Muscle layer of duodenum (tissue), 2 donors: ENCODE measurements around the gene SCFD1.
"Not testable (repeated sequence)": the region's sequence is repeated elsewhere in the genome, so short reads cannot be mapped to it uniquely, and the experiment has no call there.

Experiments used
- H3K27ac ChIP-seq: one replicate; pipeline ENCODE4 v1.7.0; 2013; ENCODE audit warnings: mild to moderate bottlenecking, low read length
- H3K27me3 ChIP-seq: one replicate; pipeline ENCODE4 v1.7.0; 2013; ENCODE audit warnings: low read depth, mild to moderate bottlenecking, control low read depth, low read length
- H3K36me3 ChIP-seq, 2 donors: one replicate each; pipeline ENCODE4 v1.7.0; 2013; ENCODE audit warnings: low read length in 2 of 2, control low read depth in 1 of 2, mild to moderate bottlenecking in 1 of 2; ENCODE audit not compliant: insufficient read depth in 2 of 2, control insufficient read depth in 1 of 2
- H3K4me1 ChIP-seq, 2 donors: one replicate each; pipeline ENCODE4 v1.7.0; 2013; ENCODE audit warnings: low read length in 2 of 2, mild to moderate bottlenecking in 2 of 2, control low read depth in 1 of 2, moderate library complexity in 1 of 2; ENCODE audit not compliant: insufficient read depth in 2 of 2, control insufficient read depth in 1 of 2
- H3K4me3 ChIP-seq, 2 donors: one replicate each; pipeline ENCODE4 v1.7.0; 2013; ENCODE audit warnings: low read length in 2 of 2, low read depth in 1 of 2, mild to moderate bottlenecking in 1 of 2
- H3K9me3 ChIP-seq, 2 donors: one replicate each; pipeline ENCODE4 v1.7.0; 2013; ENCODE audit warnings: low read length in 2 of 2, control low read depth in 1 of 2, mild to moderate bottlenecking in 1 of 2; ENCODE audit not compliant: control insufficient read depth in 1 of 2
- donor health status: healthy.

The SCFD1 gene

GRCh38 chr14:30680776-30681175 lies 58.7 kb downstream of the SCFD1 start:
- not testable (repeated sequence) for H3K4me1 ChIP-seq, H3K27me3 ChIP-seq, H3K4me3 ChIP-seq, H3K36me3 ChIP-seq, H3K27ac ChIP-seq, H3K9me3 ChIP-seq

- H3K27me3 ChIP-seq = no peaks in the 10 kb centered on the region
- no peak overlapping the region for H3K4me3 ChIP-seq
- no peaks in the 10 kb centered on the region for H3K4me1 ChIP-seq
- H3K27ac ChIP-seq = no peak overlapping the region
- H3K9me3 ChIP-seq = no peaks in the 10 kb centered on the region
- peaks cover 0 to 4% of the 10 kb centered on the region in 2 donors for H3K36me3 ChIP-seq
Measured at GRCh38 chr14:30681752-30682355, 59.7 kb downstream of the SCFD1 start.

DNA sequence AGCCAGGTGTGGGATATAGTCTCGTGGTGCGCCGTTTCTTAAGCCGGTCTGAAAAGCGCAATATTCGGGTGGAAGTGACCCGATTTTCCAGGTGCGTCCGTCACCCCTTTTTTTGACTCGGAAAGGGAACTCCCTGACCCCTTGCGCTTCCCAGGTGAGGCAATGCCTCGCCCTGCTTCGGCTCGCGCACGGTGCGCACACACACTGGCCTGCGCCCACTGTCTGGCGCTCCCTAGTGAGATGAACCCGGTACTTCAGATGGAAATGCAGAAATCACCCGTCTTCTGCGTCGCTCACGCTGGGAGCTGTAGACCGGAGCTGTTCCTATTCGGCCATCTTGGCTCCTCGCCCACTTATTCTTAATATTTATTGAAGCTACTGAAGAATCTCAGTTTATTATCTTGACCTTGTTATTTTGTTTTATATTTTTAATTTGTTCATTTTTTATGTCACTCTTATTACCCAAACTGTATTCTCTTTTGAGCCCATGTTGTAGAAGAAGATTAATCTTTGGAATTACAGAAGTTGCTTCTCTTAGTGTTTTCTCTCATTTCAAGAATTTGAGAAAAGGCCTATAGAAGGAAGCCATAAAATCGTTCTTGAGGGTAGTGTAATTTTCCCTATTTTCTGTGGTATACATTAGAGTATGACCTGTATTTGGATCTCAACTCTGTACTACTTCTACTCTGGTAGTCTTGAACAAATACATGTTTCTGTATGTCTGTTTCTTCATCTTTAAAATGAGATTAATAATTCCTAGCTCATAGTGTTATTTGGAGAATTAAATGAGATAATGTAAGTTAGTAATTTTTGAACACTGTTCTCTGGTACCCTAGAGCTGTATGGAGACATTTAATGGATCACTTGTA lies 68.6 kb downstream of the SCFD1 start:
- not testable (repeated sequence) for H3K4me3 ChIP-seq, H3K36me3 ChIP-seq, H3K27ac ChIP-seq, H3K4me1 ChIP-seq, H3K27me3 ChIP-seq, H3K9me3 ChIP-seq

- H3K4me3 ChIP-seq = no peak overlapping the region
- no peak overlapping the region for H3K27ac ChIP-seq
- H3K36me3 ChIP-seq = peaks cover 4 to 10% of the 10 kb centered on the region in 2 donors
- H3K27me3 ChIP-seq = no peaks in the 10 kb centered on the region
- no peaks in the 10 kb centered on the region for H3K9me3 ChIP-seq
- peaks cover 0 to 2% of the 10 kb centered on the region in 2 donors for H3K4me1 ChIP-seq
Measured at GRCh38 chr14:30691751-30692398, 69.8 kb downstream of the SCFD1 start.

DNA sequence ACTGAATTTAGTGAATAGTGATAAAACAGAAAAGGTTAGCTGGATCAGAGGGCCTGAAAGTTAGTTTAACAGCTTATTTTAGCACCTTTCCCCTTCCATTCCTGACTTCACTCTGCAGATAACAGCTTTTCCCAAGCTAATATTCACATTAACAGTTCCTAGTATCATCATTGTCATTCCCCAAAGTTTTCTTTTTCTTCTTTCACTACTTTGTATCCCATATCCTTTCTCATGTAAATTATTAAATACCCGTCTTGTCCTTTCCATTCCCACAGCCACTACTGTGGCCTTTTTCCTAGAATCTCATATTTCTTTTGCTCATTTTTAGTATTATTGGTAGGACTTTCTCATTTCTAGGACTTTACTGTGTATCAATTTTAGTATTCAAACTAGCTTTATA lies 70.5 kb downstream of the SCFD1 start:
- H3K36me3 ChIP-seq = peaks cover 4 to 10% of the 10 kb centered on the region in 2 donors
- H3K27me3 ChIP-seq = no peaks in the 10 kb centered on the region
- H3K4me3 ChIP-seq = no peak overlapping the region
- no peaks in the 10 kb centered on the region for H3K9me3 ChIP-seq
- no peak overlapping the region for H3K27ac ChIP-seq
- peaks cover 0 to 2% of the 10 kb centered on the region in 2 donors for H3K4me1 ChIP-seq

DNA sequence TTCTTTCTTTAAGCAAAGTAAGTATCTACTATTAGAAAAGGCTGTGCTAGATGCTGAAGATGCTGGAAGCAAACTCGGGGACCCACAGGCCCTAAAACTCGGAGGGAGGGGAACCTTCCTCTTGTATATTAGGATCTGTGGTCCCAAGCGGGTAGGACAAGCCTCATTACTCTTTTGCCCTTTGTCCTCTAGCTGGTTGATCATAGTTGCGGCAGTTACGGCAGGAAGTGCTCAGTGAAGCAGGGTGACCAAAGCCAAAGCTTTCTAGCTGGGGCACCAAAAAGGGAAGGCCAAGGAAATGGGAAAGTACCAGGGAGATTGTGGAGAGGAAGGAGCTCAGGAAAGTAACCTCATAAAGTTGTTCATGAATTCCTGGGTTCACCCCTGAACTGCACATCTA lies 76.3 kb downstream of the SCFD1 start:
- peaks cover 9 to 23% of the 10 kb centered on the region in 2 donors for H3K36me3 ChIP-seq
- no peaks in the 10 kb centered on the region for H3K4me1 ChIP-seq
- no peak overlapping the region for H3K27ac ChIP-seq
- no peaks in the 10 kb centered on the region for H3K9me3 ChIP-seq
- no peaks in the 10 kb centered on the region for H3K27me3 ChIP-seq
- H3K4me3 ChIP-seq = no peak overlapping the region

DNA sequence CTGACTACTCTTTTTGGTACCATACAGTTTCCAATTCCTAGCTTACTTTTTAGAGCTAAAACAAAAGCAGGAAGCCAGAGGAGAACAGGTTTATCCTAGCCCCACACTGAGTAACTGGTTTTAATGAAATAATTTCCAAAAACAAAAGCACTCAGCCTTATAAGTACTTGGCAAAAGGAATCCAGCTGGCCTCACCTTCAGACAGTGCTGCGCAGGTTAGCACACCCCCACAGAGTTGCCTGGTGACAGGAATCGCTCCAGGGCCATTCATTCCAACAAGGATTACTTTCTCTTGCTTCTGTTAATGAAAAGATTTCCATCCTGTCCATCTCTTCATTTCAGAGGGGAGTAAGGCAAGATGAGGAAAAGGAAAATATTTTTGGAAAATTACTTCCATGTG lies 84.6 kb downstream of the SCFD1 start:
- H3K4me1 ChIP-seq = no peaks in the 10 kb centered on the region
- H3K27ac ChIP-seq = no peak overlapping the region
- no peaks in the 10 kb centered on the region for H3K27me3 ChIP-seq
- H3K4me3 ChIP-seq = no peak overlapping the region
- H3K9me3 ChIP-seq = no peaks in the 10 kb centered on the region
- peaks cover 23 to 32% of the 10 kb centered on the region in 2 donors for H3K36me3 ChIP-seq

DNA sequence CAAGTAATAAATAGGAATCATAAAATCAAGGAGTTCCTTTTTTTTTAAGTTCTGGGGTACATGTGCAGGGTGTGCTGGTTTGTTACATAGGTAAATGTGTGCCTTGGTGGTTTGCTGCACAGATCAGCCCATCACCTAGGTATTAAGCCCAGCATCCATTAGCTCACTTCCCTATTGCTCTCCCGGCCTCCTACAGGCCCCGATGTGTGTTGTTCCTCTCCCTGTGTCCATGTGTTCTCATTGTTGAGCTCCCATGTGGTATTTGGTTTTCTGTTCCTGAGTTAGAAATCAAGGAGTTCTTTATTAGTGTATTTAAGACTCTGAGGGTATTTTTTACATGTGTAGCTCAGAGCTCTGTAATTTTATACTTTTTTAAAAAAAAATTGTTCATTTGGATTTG lies 86.0 kb downstream of the SCFD1 start:
- H3K4me1 ChIP-seq = no peaks in the 10 kb centered on the region
- no peaks in the 10 kb centered on the region for H3K27me3 ChIP-seq
- no peak overlapping the region for H3K27ac ChIP-seq
- no peak overlapping the region for H3K4me3 ChIP-seq
- H3K36me3 ChIP-seq = peaks cover 17 to 37% of the 10 kb centered on the region in 2 donors
- no peaks in the 10 kb centered on the region for H3K9me3 ChIP-seq

DNA sequence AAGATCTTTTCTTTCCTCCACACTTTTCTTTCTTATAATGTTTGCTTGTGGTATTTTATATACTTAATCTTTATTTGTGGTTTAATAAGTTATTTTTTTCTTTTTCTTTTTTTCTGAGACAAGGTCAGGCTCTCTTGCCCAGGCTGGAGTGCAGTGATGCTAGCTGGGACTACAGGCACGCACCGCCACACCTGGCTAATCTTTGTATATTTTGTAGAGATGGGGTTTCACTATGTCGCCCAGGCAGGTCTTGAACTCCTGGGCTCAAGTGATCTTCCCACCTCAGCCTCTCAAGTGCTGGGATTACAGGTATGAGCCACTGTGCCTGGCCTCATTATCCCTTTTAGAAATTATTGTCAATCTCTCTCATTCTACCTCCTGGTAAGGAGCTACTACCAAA lies 87.1 kb downstream of the SCFD1 start:
- Histone ChIP-seq H3K36me3 (peaks cover 17 to 37% of the 10 kb centered on the region in 2 donors), H3K4me1 (no peaks in the 10 kb centered on the region), H3K4me3 (no peak overlapping the region), H3K27me3 (no peaks in the 10 kb centered on the region), H3K9me3 (no peaks in the 10 kb centered on the region), H3K27ac (no peak overlapping the region)

DNA sequence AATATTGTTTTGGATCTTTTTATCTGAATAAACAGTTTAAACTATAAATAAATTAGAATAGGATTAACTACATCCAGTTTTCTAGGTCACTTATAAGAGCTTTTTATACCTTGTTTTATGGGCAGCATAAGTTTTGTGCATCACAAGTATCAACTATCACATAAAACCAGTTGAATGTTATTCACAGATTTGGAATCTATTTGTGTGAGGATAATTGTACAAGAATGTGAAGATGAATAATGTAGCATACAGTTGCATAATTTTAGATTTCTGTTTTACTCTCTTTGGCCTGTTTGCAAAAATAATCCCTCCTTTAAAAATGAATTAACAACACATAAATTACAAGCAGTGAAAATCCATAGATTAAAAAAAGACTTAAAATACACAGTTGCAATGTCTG lies 88.8 kb downstream of the SCFD1 start:
- no peaks in the 10 kb centered on the region for H3K4me1 ChIP-seq
- H3K36me3 ChIP-seq = peaks cover 14 to 32% of the 10 kb centered on the region in 2 donors
- no peak overlapping the region for H3K27ac ChIP-seq
- no peaks in the 10 kb centered on the region for H3K9me3 ChIP-seq
- no peak overlapping the region for H3K4me3 ChIP-seq
- H3K27me3 ChIP-seq = no peaks in the 10 kb centered on the region

- Histone ChIP-seq H3K4me3 (no peak overlapping the region), H3K27me3 (no peaks in the 10 kb centered on the region), H3K27ac (no peak overlapping the region), H3K4me1 (no peaks in the 10 kb centered on the region), H3K9me3 (no peaks in the 10 kb centered on the region), H3K36me3 (peaks cover 19 to 21% of the 10 kb centered on the region in 2 donors)
Measured at GRCh38 chr14:30719137-30719536, 97.0 kb downstream of the SCFD1 start.
